ENCODE measurements around the gene CACNA1B.
"Not testable (repeated sequence)": the region's sequence is repeated elsewhere in the genome, so short reads cannot be mapped to it uniquely, and the experiment has no call there.

Gene CACNA1B

DNA sequence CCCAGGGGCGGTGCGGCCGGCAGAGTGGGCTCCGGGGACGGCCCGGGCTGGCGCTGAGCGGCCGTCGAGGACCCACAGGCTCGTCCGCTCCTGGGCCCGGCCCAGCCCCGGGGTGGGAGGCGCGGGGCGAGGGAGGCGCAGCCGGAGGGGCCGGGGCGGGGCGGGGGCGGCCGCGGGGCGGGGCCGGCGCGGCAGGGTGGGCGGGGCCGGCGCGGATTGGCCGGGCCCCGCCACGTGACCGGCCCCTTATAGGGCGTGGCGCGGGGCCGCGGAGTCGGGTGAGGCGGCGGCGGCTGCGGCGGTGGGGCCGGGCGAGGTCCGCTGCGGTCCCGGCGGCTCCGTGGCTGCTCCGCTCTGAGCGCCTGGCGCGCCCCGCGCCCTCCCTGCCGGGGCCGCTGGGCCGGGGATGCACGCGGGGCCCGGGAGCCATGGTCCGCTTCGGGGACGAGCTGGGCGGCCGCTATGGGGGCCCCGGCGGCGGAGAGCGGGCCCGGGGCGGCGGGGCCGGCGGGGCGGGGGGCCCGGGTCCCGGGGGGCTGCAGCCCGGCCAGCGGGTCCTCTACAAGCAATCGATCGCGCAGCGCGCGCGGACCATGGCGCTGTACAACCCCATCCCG lies at the start of gene CACNA1B:
Gene CACNA1B, plus strand, starts transcription at position 277 of the 617 bp plus-strand sequence. Its CDS starts 152 bp downstream, at position 429.
- not testable (repeated sequence) for DNase-seq

DNA sequence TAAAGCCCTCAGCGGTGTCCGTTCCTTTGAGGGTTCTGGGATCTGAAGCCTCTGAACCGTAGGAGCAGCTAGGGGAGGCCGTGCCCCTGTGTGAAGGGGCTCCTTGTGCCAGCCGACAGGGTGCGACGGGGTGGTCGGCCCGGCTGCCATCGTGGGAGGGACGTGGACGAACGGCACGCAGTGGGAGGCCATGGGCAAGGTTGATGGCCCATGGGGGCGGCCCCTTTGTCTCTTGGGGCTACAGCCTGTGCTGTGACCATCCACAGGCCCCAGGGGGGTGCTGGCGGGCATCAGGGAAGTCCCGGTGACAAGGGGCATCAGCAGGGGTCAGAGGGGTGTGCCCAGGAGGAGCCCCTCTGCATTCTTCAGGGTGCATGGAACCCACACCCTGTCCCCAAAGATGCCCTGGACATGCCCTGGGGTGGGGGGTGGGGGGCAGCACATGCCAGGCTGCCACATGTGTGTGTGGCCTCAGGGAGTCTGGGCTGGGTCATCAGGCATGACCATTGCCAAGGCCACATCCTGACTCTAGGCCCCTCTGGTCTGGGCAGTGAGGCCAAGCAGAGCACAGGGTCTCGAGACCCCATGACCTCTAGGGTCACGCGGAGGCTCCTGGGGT lies 49.6 kb upstream of the CACNA1B start:
- no peak for DNase-seq

DNA sequence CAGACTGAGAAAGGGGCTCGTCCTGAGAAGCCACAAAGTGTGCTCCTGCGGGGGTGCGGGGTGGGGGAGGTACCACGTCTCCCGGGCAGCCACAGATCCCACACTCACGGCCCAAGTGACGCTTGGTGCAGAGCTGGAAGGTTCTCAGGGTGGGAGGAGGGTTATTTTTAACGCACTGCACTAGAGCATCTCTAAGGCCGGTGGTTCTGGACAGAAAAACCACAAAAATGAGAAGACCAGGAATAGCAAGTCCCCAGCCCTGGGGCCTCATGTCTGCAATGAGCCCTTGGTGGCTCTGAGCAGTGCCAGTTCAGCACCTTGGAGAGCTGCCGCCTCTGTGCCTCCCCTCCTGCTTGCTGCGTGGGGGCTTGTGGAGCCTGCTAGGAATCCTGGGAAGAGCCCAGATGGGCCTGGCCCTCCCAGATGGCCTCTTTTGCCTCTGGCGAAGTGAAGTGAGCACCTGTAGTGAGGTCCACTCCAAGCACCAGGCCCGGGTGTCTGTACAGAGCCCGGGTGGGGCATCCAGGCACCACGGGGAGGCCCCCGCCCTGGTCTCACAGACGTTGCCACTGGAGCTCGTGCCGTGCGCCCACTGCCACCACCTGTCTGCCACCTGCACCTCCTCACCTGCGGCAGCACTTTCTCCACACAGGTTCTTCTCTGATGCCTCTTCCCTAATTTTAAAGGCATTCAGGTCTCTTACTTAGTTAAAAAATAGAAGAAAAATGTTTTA lies 48.9 kb upstream of the CACNA1B start:
- peak; percentile 73 for DNase-seq

- no peak for DNase-seq
Measured at GRCh38 chr9:137829260-137829996, 48.2 kb upstream of the CACNA1B start.

GRCh38 chr9:137832191-137832700 lies 45.3 kb upstream of the CACNA1B start:
- no peak for DNase-seq

DNA sequence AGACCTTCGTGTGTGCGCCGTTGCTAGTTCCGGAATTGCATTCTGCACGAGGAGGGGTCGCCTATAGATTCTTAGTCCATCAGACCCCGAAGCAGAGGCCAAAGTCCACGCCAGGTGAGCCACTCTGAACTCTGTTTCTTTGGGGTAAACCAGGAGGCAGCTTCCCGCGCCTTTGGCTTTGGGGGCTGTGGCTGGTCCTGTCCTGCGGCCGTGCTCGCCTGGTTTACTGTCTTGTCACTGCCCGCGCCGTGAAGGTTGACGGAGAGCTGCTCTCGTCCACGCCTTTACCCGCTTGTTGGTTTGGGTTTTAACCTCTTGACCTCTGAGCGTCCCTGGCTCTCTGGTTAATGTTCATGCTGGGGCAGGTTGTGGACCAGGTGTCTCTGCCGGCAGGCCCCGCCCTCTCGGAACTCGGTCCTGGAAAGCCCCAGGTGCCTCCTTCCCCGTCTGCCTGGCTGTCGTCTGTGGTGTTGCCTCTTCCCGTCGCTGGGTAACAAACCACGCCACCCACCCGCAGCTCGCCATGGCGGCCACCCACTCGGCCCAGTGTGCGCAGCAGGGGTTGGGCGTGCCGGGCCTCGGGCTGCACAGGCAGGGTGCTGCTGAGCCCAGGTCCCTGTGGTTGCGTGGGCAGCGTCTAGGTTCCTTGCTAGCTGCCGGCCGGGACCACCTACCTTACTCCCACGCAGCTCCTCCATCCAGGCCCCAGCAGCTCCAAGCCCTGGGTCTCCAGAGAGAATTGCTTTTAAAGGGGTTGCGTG lies 44.6 kb upstream of the CACNA1B start:
- no peak for DNase-seq

DNA sequence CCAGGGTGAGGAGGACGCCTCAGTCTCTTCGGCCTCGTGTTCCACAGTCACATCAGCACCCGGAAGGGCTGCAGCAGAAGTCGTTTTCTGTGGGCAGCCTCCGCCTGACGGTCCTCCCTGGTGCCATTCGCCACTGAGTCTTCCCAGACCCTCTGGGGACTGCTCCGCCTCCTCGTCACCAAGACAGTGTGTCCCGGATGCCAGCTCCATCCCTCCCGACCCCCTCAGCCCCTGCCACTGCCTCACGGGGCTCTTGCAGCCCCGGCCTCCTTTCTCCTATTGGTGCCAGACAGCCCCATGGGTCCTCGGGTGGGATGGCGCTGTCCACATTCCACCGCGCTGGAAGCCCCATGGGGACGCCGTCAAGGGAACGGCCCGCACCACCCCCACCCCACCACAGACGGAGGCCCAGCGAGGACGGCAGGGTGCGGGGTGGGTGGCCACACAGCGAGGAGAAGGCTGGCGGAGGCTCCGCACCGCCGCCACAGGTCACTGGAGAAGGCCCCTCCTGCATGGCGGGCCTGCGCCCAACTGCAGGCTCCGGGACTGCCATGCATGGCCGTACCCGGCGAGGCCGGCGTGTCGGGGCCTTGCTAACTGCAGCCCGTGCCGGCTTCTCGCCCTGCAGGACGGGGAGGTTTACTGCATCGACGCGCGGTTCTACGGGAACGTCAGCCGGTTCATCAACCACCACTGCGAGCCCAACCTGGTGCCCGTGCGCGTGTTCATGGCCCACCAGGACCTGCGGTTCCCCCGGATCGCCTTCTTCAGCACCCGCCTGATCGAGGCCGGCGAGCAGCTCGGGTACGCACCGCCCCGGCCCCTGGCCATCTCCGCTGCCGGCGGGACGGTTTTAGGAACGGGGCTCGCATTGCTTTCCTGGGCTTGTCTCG lies 43.6 kb upstream of the CACNA1B start:
- no peak for DNase-seq

DNA sequence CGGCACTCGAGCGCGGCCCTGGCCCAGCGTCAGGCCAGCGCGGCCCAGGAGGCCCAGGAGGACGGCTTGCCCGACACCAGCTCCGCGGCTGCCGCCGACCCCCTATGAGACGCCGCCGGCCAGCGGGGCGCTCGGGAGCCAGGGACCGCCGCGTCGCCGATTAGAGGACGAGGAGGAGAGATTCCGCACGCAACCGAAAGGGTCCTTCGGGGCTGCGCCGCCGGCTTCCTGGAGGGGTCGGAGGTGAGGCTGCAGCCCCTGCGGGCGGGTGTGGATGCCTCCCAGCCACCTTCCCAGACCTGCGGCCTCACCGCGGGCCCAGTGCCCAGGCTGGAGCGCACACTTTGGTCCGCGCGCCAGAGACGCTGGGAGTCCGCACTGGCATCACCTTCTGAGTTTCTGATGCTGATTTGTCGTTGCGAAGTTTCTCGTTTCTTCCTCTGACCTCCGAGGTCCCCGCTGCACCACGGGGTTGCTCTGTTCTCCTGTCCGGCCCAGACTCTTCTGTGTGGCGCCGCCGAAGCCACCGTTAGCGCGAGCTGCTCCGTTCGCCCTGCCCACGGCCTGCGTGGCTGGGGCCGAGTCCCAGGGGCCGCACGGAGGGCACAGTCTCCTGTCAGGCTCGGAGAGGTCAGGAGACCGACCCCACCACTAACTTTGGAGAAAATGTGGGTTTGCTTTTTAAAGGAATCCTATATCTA lies 42.6 kb upstream of the CACNA1B start:
- no peak for DNase-seq

DNA sequence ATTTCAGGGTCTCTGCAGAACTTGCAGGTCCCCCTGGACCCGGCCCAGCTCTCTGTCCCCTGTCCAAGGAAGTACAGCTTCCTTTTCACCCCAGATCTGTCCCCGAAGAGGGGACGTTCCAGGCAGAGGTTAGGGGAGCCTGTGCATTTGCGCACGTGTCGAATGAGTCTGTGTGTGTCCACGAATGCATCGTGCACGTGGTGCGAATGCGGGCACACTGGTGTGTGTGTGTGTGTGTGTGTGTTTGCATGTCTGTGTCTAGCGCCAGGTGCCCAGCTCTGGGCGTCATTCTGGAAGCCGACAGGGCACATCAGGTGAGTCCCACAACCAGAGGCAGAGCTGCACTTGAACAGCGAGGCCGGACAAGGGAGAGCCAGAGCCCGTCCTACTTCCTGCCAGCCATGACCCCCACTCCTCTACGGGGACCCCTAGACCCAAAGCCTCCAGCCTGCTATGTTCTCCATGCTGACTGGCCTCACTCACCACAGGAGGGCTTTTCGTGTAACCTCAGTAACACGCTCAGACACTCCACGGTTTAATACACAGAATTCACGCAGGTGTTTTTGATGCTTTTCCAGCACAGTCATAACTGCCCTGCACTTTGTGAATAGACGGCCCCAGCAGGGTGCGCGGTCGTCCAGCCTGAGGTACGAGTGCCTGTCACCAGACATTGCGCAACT lies 41.3 kb upstream of the CACNA1B start:
- no peak for DNase-seq

- no peak for DNase-seq
Measured at GRCh38 chr9:137836831-137837241, 40.7 kb upstream of the CACNA1B start.

GRCh38 chr9:137837345-137838278 lies 40.0 kb upstream of the CACNA1B start:
- no peak for DNase-seq

- no peak for DNase-seq
Measured at GRCh38 chr9:137838576-137838975, 39.0 kb upstream of the CACNA1B start.

GRCh38 chr9:137843355-137843754 lies 34.2 kb upstream of the CACNA1B start:
- no peak for DNase-seq

- DNase-seq = no peak
Measured at GRCh38 chr9:137851516-137852267, 25.9 kb upstream of the CACNA1B start.

- DNase-seq = no peak
Measured at GRCh38 chr9:137853392-137853995, 24.1 kb upstream of the CACNA1B start.

DNA sequence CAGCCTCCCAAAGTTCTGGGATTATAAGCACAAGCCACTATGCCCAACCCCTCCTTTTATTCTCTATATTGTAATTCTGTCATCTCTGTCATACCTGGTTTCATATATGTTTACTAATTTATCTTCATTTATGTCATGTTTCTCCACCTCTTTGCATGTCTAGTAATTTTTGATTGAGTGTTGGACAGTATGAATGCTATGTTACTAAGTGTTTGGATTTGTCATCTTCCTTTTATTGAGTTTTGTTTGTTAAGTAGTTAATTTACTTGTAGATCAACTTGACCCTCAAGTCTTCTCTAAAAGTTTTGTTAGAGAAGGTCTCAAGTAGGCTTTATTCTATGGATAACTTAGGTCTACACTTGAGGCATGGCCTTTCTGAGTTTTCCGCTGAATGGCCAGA lies 17.2 kb upstream of the CACNA1B start:
- no peak for DNase-seq

GRCh38 chr9:137865581-137866145 lies 11.9 kb upstream of the CACNA1B start:
- no peak for DNase-seq
